ENCODE data around the gene ADM. TPM values are rescaled to one million over a fixed set of nuclear protein-coding genes. Genes with fewer than 3 reads are reported as not detected.

Gene ADM
- total RNA-seq, 4 donors from 2014 or later, result 40.4 to 194 (median 57.7) TPM

DNA sequence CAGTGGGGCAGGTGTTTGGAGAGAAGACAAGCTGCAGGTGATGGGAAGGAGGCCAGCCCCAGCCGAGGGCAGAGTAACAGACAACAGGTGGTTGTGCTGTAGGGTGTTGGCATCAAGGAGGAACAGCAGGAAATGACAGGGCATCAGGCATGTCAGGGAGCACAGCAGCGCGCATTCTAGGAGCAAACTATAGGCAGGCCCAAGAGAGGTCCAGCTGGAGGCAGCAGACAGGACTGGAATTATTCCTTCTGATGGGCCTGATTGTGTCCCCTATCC is 13.6 kb downstream of the ADM start:
- intact Hi-C loops (cut with DNase I; ENCODE audit: low total_unique reads) (no loop called here), in situ Hi-C loops (cut with MboI; ENCODE audit: low sequenced_read_pairs in 4 of 4) (loop anchor here (10.0 to 25.0 kb wide), 7 partner anchors 46 to 556 kb away; no protein-coding TSS in a partner anchor)
- H3K36me3 ChIP-seq, result no peaks in the 10 kb centered on the region
- H3K27ac ChIP-seq, result peak overlapping the region in 3 of 4 donors; percentile 58 to 66 (median 60)
- peak; percentile 87 to 92 for ATAC-seq
- H3K27me3 ChIP-seq, result no peaks in the 10 kb centered on the region
- no peak overlapping the region for H3K4me3 ChIP-seq
- H3K9me3 ChIP-seq, result no peaks in the 10 kb centered on the region
- peaks cover 16 to 30% of the 10 kb centered on the region in 2 donors for H3K4me1 ChIP-seq
- DNase-seq, result peak; percentile 83 to 84
- TF ChIP-seq, protein P1, sequence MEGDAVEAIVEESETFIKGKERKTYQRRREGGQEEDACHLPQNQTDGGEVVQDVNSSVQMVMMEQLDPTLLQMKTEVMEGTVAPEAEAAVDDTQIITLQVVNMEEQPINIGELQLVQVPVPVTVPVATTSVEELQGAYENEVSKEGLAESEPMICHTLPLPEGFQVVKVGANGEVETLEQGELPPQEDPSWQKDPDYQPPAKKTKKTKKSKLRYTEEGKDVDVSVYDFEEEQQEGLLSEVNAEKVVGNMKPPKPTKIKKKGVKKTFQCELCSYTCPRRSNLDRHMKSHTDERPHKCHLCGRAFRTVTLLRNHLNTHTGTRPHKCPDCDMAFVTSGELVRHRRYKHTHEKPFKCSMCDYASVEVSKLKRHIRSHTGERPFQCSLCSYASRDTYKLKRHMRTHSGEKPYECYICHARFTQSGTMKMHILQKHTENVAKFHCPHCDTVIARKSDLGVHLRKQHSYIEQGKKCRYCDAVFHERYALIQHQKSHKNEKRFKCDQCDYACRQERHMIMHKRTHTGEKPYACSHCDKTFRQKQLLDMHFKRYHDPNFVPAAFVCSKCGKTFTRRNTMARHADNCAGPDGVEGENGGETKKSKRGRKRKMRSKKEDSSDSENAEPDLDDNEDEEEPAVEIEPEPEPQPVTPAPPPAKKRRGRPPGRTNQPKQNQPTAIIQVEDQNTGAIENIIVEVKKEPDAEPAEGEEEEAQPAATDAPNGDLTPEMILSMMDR (IDR thresholded peaks at IDR 0.05 in 4 of 5, conservative IDR thresholded peaks at IDR 0.05 in 1 of 5), result no peak
- TF ChIP-seq POLR2A (IDR thresholded peaks at IDR 0.05), result no peak

DNA sequence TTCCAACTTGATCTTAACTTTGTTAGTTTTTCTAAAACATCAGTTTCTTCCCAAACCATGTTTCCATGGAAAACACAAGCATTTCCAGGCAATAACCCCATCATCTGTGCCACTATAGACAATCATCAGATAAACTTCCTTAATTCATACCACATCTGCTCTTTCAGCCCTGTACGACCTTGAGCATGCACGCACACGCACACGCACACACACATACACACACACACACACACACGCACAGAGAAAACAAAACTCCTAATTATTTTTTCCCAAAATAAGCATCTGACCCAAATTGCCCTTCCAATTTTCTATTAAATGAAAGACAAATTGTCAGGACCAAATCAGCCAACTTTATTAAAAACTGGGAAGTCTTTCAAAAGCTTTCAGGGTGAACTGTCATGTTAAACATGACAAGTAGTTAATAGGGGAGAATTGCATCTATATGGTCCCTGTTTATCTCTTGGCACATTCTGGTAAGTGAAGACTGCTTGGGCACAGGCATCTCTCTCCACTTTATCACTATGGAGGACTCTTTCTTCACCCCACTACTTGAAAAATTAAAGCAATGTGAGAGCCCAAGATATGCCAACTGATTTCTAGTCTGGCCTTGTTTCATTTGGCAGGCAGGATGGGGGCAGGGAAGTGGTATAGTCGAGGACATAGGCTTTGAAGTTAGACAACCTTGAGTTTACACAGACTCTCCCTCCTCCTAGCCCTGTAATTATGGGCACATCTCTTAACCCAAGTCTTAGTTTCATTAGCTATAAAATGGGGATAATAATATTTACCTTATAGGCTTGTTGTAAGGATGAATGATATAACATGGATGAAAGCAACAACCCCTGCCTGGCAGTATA is 15.1 kb downstream of the ADM start:
- intact Hi-C loops (cut with DNase I; ENCODE audit: low total_unique reads) (loop anchor here (5.0 kb wide), 2 partner anchors 113 to 328 kb away; no protein-coding TSS in a partner anchor), in situ Hi-C loops (cut with MboI; ENCODE audit: low sequenced_read_pairs in 4 of 4) (loop anchor here (5.0 to 25.0 kb wide), 10 partner anchors 45 to 558 kb away; no protein-coding TSS in a partner anchor)
- H3K4me3 ChIP-seq, result no peak overlapping the region
- no peaks in the 10 kb centered on the region for H3K27me3 ChIP-seq
- ATAC-seq (no peak), DNase-seq (no peak)
- TF ChIP-seq, protein P1 (IDR thresholded peaks at IDR 0.05 in 4 of 5, conservative IDR thresholded peaks at IDR 0.05 in 1 of 5), result no peak
- TF ChIP-seq POLR2A (IDR thresholded peaks at IDR 0.05), result no peak
- no peaks in the 10 kb centered on the region for H3K9me3 ChIP-seq
- no peaks in the 10 kb centered on the region for H3K36me3 ChIP-seq
- peaks cover 16 to 30% of the 10 kb centered on the region in 2 donors for H3K4me1 ChIP-seq
- H3K27ac ChIP-seq, result peak overlapping the region in 1 of 4 donors; percentile 66

DNA sequence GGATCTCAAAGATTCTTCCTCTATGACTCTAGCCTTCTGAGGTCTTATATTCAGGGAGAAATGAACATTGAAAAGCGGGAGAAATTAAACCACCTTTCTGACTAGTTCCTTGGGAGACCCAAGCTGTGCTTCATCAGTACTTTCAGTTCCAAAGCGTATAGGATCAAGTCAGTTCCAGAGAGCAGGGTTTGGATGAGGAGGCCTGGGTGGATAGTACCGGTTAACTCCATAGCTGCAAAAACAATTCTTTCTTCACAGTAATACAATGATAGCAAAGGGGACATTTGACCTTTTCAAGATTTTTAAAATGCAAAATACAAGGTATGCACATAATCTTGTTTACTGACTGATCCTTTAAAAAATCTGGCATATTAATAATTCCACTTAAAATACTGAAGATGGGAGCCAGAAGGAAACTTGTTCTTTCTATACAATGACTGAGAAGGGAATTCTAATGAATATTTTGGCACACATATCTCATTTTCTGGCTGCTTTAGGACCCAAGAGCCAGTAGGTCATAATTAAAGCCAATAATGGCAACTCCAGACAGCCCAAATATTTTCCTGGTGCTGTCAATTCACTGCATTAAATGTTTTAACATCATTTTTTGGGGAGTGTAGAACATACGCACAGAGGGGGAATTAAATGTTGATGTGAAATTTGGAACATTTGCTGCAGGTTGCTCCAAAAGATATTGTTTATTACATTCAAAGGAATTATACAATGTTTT is 16.0 kb downstream of the ADM start:
- in situ Hi-C loops (cut with MboI; ENCODE audit: low sequenced_read_pairs in 4 of 4), result loop anchor here (5.0 to 25.0 kb wide), 9 partner anchors 109 to 559 kb away; no protein-coding TSS in a partner anchor
- no peaks in the 10 kb centered on the region for H3K9me3 ChIP-seq
- peak overlapping the region in 1 of 4 donors; percentile 24 for H3K27ac ChIP-seq
- peaks cover 16 to 33% of the 10 kb centered on the region in 2 donors for H3K4me1 ChIP-seq
- intact Hi-C loops (cut with DNase I; ENCODE audit: low total_unique reads), result loop anchor here (5.0 kb wide), 2 partner anchors 114 to 329 kb away; no protein-coding TSS in a partner anchor
- no peak overlapping the region for H3K4me3 ChIP-seq
- H3K27me3 ChIP-seq, result no peaks in the 10 kb centered on the region
- DNase-seq (no peak), ATAC-seq (no peak)
- TF ChIP-seq, protein P1 (IDR thresholded peaks at IDR 0.05 in 4 of 5, conservative IDR thresholded peaks at IDR 0.05 in 1 of 5), result no peak
- no peak for TF ChIP-seq POLR2A (IDR thresholded peaks at IDR 0.05)
- no peaks in the 10 kb centered on the region for H3K36me3 ChIP-seq

DNA sequence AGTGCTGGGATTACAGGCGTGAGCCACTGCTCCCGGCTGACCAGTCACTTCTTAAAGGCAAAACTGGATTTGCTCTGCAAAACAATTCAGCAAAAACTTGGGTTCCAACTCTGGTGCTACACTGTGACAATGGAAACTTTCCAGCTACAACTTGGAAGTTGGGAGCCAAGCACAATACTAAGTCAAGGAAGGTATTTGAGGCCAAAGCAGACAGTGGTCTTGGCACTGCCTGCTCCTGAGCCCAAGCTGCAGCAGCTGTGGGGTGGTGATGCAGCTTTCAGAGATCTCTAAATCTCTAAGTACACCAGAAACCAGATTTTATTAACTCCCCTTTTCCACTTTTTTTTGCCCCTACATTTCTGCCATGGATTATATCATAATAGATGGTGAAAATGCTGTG is 17.5 kb downstream of the ADM start:
- Histone ChIP-seq H3K9me3 (no peaks in the 10 kb centered on the region), H3K36me3 (no peaks in the 10 kb centered on the region), H3K4me3 (no peak overlapping the region), H3K27me3 (no peaks in the 10 kb centered on the region), H3K27ac (peak overlapping the region; percentile 56 to 75 (median 68)), H3K4me1 (peaks cover 22 to 38% of the 10 kb centered on the region in 2 donors)
- ATAC-seq (no peak), DNase-seq (no peak)
- in situ Hi-C loops (cut with MboI; ENCODE audit: low sequenced_read_pairs in 4 of 4), result loop anchor here (5.0 to 25.0 kb wide), 9 partner anchors 110 to 560 kb away; no protein-coding TSS in a partner anchor
- TF ChIP-seq, protein P1 (IDR thresholded peaks at IDR 0.05 in 4 of 5, conservative IDR thresholded peaks at IDR 0.05 in 1 of 5), result no peak
- no peak for TF ChIP-seq POLR2A (IDR thresholded peaks at IDR 0.05)
- intact Hi-C loops (cut with DNase I; ENCODE audit: low total_unique reads), result loop anchor here (5.0 kb wide), 2 partner anchors 115 to 330 kb away; no protein-coding TSS in a partner anchor
